Upper lobe of left lung (tissue), 4 donors: ENCODE data around the gene PDGFD.

Experiments
- CTCF ChIP-seq, 6 experiments: fragments of 450-650 bp in 4 of 6; fragments of 200-600 bp in 2 of 6; sonication (generic) in 2 of 6; IDR thresholded peaks; one replicate each; pipeline ENCODE4 v1.5.1; 2016 to 2019; ENCODE audit warnings: antibody characterized with exemption in 6 of 6
- EP300 ChIP-seq, 4 donors: sonication (generic); formaldehyde crosslinking; IDR thresholded peaks; one replicate each; pipeline ENCODE4 v1.5.1; 2017; ENCODE audit warnings: antibody characterized with exemption in 4 of 4, control low read depth in 2 of 4
- POLR2A ChIP-seq, 4 donors: fragments of 450-650 bp; IDR thresholded peaks; one replicate each; pipeline ENCODE4 v1.5.1; 2016 to 2017; ENCODE audit warnings: antibody characterized with exemption in 4 of 4, mild to moderate bottlenecking in 2 of 4
- POLR2AphosphoS5 ChIP-seq, 2 donors: sonication (generic); formaldehyde crosslinking; IDR thresholded peaks; one replicate each; pipeline ENCODE4 v1.5.1; 2017; ENCODE audit warnings: antibody characterized with exemption in 2 of 2

GRCh38 chr11:104091281-104092096, 72.5 kb downstream of the PDGFD start:
- TF ChIP-seq CTCF (IDR thresholded peaks at IDR 0.05): no peak
- TF ChIP-seq POLR2AphosphoS5 (IDR thresholded peaks at IDR 0.05): no peak
- no peak for TF ChIP-seq POLR2A (IDR thresholded peaks at IDR 0.05)
- TF ChIP-seq EP300 (IDR thresholded peaks at IDR 0.05): no peak
